Measurements from ENCODE around the gene GUCD1. TPM values are rescaled to one million over a fixed set of nuclear protein-coding genes. Genes with fewer than 3 reads are reported as not detected.

Gene GUCD1
- polyA plus RNA-seq, 4 donors, result 147 to 494 (median 314) TPM

Other genes with a start within 250 kb of the GUCD1 start
- 1 to 10 TPM in 3 of 4 donors, under 1 TPM in 1; 0.67 to 9.0 (median 2.5) TPM for gene ADORA2A, start 127.5 kb downstream of the GUCD1 start, polyA plus RNA-seq
- gene UPB1, start 59.8 kb downstream of the GUCD1 start, polyA plus RNA-seq, result 10 to 100 TPM in 1 of 4 donors, 1 to 10 TPM in 2, under 1 TPM in 1; 0.12 to 11.2 (median 3.1) TPM
- gene SNRPD3, start 861 bp upstream of the GUCD1 start, polyA plus RNA-seq, result 100 to 1,000 TPM; 150 to 162 (median 154) TPM
- gene LRRC75B, start 37.9 kb upstream of the GUCD1 start, polyA plus RNA-seq, result 100 to 1,000 TPM in 2 of 4 donors, 10 to 100 TPM in 2; 15.5 to 123 (median 76.5) TPM
- gene GGT1, start 48.1 kb upstream of the GUCD1 start, polyA plus RNA-seq, result 100 to 1,000 TPM in 3 of 4 donors, 10 to 100 TPM in 1; 44.2 to 581 (median 265) TPM
- gene PIWIL3, start 219.6 kb upstream of the GUCD1 start, polyA plus RNA-seq, result under 1 TPM in 1 of 4 donors, not detected in 3; 0.21 TPM